ENCODE measurements around the gene EPAS1. TPM values are rescaled to one million over a fixed set of nuclear protein-coding genes. Genes with fewer than 3 reads are reported as not detected.

Gene EPAS1
- total and polyA plus RNA-seq, 9 of the 15 experiments (the other 6 are each of a cell fraction or from before 2014, with no cell fraction given), result 0.25 to 11.2 (median 4.1) TPM

DNA sequence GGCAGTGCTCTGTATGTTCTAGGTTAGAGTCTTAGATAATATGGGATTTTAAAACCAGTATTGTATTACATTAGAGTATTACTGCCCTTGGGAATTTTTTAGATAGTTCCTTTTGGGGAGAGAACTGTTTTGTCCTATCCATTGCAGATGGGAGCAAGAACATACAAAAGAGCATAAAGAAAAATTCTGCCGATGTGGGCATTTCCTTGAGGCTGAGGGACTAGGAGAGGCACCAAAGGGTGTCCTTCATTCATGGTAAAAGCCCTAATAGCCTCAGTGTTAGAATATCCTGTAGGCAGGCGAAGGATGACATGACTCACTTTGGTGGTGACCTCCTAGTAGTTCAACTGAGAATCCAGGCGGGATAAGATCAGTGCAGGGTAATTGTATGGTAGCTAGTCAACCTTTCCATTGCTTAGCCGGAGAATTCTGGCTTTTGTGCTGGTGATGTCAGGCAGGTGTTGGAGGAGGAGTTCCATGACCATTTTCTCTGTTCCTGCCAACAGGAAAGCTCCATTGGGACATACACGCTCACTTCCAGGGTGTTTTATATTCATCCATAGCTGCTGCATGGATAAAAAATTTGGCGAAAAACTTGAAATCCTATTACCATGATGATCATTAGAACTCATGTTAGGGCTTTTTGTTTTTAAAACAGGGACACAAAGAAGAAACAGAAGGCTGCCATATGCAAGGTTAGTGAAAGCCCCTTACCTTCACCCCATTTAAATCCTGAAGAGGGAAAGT lies 28.1 kb downstream of the EPAS1 start (continued):
- TF ChIP-seq, protein P1, sequence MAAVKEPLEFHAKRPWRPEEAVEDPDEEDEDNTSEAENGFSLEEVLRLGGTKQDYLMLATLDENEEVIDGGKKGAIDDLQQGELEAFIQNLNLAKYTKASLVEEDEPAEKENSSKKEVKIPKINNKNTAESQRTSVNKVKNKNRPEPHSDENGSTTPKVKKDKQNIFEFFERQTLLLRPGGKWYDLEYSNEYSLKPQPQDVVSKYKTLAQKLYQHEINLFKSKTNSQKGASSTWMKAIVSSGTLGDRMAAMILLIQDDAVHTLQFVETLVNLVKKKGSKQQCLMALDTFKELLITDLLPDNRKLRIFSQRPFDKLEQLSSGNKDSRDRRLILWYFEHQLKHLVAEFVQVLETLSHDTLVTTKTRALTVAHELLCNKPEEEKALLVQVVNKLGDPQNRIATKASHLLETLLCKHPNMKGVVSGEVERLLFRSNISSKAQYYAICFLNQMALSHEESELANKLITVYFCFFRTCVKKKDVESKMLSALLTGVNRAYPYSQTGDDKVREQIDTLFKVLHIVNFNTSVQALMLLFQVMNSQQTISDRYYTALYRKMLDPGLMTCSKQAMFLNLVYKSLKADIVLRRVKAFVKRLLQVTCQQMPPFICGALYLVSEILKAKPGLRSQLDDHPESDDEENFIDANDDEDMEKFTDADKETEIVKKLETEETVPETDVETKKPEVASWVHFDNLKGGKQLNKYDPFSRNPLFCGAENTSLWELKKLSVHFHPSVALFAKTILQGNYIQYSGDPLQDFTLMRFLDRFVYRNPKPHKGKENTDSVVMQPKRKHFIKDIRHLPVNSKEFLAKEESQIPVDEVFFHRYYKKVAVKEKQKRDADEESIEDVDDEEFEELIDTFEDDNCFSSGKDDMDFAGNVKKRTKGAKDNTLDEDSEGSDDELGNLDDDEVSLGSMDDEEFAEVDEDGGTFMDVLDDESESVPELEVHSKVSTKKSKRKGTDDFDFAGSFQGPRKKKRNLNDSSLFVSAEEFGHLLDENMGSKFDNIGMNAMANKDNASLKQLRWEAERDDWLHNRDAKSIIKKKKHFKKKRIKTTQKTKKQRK (IDR thresholded peaks at IDR 0.05; ENCODE audit: borderline replicate concordance, low read depth, low read length), result no peak
- TF ChIP-seq E2F8 (IDR thresholded peaks at IDR 0.05; ENCODE audit: low read depth, partially characterized antibody) (no peak), SRSF3 (IDR thresholded peaks at IDR 0.05; ENCODE audit: insufficient read depth, low read length) (no peak), EP300 (IDR thresholded peaks at IDR 0.05; ENCODE audit: low read length) (peak; percentile 57), JUNB (CRISPR knock-in tag; conservative IDR thresholded peaks at IDR 0.05) (no peak), PTRF (tag; IDR thresholded peaks at IDR 0.05) (no peak), ZBTB40 (IDR thresholded peaks at IDR 0.05) (no peak), ZBTB40 (CRISPR knock-in tag; IDR thresholded peaks at IDR 0.05) (no peak), SMARCA4 (IDR thresholded peaks at IDR 0.05) (peak; percentile 92), NELFE (IDR thresholded peaks at IDR 0.05; ENCODE audit: insufficient read depth, insufficient read length) (no peak), ZNF354B (CRISPR knock-in tag; IDR thresholded peaks at IDR 0.05) (no peak), CREBBP (IDR thresholded peaks at IDR 0.05; ENCODE audit: low read depth, low read length) (no peak), ZNF764 (CRISPR knock-in tag; IDR thresholded peaks at IDR 0.05; ENCODE audit: low read depth) (no peak)
